HG03521 (cell line): Measurements from ENCODE around the gene THSD4.

Source experiments
- ATAC-seq: cut with Tn5 transposase; IDR thresholded peaks from one replicate; pipeline ENCODE4 v1.9.1; 2021; ENCODE audit warnings: mild to moderate bottlenecking, moderate library complexity; ENCODE audit not compliant: unreplicated experiment

The THSD4 gene

GRCh38 chr15:71597126-71597525, 481.9 kb downstream of the THSD4 start:
- no peak for ATAC-seq

DNA sequence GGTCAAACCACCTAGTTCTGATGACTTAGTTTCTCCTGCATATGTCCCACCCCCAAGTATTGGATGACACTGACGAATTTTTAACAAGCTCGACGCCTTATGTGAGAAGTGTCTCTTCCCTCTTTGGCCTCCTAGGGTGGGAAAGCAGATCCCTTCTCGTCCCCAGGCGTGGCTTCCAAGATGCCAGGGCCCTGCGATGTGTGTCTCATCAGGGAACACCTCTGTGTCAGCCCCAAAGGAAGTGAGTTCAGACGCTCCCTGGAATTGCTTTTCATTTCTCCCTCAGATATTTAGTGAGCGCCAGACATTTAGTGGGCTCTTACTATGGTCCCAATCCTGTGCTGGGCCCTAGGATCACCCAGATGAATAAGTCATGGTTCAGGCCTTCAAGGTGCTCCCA, 482.4 kb downstream of the THSD4 start:
- no peak for ATAC-seq

- ATAC-seq: no peak
Observed at GRCh38 chr15:71598741-71599140, 483.5 kb downstream of the THSD4 start.

DNA sequence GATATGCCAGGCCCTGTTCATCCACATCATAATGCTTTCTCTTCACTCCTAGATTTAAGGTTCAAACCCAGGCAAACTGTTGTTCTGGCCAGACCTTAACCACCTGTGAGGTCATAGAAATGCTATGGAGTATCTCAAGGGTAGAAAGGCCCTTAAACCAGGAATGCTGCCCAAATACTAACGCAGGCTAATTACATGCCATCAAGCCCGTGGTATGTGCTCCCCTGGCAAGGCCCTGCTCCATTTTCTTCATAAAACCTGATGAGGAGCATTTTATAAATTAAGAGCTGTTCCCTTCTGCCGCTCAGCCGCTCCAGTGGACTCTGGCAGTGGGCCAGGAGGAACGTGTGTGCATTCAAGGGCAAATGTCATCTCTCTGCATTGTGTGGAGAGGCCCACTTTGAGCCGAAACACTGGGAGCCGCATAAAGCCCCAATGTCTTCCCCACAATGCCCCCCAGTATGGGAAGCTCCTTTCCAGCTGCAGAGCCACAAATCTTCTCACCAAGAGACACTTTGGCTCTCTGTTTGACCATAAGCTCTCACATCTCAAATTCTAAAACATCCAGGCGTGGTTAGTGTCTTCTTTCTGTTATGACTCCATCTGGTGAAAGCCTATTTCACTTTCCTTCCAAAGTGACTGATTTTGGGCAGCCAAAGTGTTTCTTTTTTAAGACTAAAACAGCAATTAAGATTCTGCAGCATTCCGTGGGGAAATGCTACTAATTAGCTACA, 484.3 kb downstream of the THSD4 start:
- ATAC-seq: no peak

DNA sequence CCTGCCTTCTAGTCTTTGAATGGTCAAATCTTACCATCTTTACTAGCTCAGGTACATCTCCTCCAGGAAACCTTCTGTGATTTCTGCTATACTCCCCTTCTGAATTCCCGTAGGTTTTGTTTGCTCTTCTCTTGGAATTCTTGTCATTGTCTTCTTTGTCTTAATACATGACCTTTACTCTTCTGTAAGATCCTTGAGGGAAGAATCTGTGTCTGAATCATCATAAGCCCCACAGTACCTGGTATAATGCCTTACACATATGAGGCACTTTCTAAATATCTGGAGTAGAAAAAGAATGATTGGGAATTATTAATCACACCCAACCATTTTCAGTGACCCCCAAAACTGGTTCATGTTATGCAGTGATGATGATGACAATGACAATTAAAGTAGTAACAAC, 485.0 kb downstream of the THSD4 start:
- ATAC-seq: no peak

DNA sequence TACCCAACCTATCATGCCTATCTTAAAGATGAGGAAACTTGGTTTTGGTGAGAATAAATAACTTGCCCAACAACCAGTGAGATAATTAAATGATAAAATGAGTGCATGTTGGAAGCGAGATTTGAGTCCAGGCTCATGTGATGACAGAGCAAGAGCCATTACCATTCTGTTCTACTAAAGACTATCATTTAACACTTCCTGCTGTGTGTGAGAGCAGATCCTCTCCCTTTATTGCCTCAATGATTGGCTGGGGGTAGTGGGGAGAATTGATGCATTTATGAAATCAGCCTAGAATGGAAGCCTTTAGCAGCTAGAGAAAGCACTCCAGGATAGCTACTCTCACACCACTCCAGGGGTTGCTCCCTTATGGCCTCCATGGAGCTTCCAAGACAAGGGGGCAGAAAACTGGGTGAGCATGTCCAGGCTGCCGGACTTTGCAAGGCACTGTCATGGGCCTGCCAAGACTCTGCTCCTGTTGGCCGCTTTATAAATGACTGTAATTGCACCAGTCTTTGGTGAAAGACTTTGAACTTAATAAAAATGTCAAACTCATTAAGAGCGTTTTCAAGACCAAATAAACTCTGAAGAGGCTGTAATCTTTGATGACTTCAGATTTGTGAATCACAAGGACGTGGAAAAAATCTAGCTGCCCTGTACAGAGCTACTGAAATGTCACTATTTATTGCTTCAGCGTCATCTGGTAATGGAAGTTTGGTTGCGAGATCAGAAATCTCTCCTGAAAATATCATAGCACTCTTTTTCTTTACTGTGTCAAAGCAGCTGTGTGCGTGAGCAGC, 486.0 kb downstream of the THSD4 start:
- ATAC-seq: no peak

DNA sequence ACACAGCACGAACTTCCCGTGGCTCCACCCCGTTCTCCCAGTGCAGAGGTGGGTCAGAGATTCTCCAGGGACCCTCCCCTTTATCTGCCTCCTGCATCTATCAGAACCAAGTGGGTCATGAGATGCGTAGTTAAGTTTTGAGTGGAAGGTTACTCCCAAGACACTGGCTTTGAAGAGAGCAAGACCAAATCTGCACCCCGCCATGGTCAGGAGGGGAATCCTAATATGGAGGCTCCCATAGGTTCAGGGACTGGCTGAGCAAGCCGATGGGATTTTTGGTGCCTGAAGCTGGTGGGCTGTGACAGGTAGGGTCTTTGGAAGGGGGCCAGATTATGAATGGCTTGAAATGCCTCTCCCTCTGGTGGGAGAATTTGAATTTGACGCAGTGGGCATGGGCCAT, 488.1 kb downstream of the THSD4 start:
- no peak for ATAC-seq

- no peak for ATAC-seq
Observed at GRCh38 chr15:71607383-71607782, 492.1 kb downstream of the THSD4 start.

- ATAC-seq: no peak
Observed at GRCh38 chr15:71610728-71611552, 495.7 kb downstream of the THSD4 start.

- no peak for ATAC-seq
Observed at GRCh38 chr15:71611553-71612396, 496.5 kb downstream of the THSD4 start.

GRCh38 chr15:71612397-71612722, 497.1 kb downstream of the THSD4 start:
- no peak for ATAC-seq

DNA sequence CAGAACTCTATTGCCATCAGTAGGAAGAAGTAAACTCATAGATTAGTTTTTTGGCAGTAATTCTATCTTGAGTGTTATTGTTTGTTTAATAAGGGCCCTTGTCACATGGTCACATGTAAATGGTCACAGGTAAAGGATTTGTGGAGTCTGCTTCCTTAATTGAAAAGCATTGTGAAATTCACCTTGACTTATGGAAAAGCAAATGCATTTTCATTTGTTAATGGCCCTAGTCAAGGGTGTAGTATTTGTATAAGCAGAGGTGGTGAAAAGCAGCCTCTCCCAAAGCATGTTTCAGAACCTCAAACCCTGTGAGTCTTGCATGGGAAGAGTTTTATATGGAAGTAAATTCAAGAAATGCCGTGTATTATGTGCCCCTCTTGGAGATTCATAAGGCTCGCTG, 497.6 kb downstream of the THSD4 start:
- ATAC-seq: no peak

DNA sequence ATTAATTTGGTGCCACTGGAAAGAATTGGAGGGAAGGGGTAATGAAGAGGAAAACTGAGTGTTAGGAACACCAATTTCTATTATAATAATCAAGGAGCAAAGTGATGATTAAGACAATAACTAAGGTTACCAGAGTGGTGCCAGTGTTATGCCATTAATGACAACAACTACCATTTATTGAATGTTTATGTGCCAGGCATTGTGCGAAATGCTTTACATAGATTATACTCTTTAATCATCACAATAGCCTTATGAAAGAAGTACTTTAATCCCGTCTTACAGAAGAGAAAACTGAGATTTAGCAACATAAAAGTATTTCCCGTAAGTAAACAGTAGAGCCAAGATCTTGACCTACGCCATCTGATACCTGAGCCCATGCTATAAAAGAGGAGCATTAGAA, 507.8 kb downstream of the THSD4 start:
- ATAC-seq: no peak

DNA sequence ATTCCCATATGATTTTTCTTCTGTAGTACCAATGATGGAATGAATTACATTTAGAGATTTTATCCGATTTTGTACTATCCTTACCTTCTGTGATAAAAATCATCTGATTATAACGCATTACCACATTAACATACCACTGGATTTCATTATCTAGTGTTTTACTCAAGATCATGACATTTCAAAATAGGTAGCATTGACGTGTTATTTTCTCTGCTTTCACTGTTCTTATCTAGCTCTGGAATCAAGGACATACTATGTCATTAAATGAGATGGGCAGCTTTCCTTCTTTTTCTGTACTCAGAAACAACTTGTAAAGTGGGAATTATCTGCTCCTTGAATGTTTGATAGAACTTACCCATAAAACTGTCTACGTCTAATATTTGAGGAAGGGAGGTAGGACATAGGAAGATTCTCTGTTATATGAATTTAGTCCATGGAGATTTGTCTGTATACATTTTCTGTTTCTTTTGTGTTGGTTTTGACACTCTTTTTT, 511.4 kb downstream of the THSD4 start:
- no peak for ATAC-seq

DNA sequence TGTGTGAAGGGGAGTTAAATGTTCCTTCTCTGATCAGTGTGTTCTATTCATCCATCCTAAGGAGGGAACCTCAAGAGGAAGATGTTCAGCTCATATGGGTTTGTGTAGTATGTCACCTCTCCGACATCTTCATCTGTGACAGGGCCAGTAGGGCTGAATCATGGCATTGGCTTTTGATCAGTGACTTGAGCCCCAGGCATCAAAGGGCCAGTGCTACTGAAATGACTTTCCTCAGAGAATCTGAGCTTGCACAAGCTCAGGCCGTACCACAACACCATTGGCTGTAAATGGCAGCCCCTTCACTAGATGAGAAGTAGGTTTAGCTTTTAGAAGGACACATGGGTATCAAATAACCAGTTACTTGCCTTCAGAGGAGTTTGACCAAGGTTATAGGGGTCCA, 511.9 kb downstream of the THSD4 start:
- ATAC-seq: no peak

- ATAC-seq: no peak
Observed at GRCh38 chr15:71627604-71628003, 512.3 kb downstream of the THSD4 start.

DNA sequence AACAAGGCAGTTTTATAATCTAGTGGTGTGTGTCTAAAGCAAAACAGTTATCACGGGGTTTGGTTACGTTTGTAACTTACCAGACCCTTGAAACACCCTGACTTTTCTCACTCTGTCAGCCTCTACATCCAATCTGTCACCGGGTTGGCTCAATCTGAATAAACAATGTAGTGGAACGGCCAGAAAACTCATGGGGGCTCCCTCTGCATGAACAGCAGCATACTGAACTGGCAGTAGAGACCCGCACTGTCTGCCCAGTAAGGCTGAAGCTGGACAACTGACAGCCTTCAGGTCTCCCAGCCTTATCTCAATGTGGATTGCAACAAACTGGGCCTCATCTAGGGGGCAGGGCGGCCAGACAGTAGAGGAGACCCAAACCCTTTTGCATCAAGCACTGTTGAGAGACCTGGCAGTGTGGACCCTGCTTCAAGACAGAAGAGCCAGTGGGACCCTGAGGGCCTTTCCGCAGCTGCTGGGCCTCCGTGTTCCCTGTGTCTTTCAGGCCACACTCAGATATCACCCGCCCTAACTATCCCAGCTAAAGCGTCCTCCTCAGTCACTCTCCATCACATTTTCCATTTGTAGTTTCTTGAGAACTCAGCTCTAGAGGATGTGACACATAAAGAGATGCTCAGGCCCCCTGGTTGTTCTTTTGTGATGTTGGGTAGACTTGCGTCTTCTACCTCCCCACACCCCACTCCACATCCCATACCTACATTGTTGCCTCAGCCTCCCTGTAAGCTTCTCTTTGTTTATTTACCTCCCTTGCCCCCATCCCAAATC, 513.9 kb downstream of the THSD4 start:
- no peak for ATAC-seq

DNA sequence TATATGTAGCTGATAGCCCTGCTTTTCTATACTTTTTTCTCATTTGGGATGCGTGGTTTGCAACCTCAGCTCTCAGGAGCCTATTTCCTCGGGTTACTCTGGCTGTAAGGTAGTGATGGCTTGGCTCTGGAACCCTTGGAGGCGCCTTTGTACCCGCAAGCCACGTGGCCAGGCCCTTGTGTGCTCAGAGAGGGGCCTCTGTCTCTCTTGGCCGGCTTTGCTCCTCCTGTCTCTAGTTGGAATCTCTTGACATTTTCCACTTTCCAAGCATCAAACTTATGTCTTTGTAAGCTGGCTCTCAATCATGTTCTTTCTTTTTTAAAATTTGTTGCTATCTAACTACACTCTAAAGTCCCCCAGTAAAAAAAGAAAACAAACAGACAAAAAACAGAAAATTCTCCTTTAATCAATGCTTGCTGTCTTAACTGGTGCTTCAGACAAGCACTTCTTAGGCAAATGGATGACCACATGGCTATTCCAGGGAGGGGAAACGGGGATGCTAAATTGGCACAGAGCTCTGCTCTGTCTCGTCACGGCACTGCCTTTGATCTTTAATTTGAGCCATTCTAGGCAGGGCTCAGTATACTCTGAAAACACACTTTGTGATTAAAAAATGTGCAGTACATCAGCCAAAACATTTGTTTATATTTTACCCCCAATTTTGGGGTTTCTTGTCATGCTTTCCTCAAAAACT, 514.7 kb downstream of the THSD4 start:
- no peak for ATAC-seq

DNA sequence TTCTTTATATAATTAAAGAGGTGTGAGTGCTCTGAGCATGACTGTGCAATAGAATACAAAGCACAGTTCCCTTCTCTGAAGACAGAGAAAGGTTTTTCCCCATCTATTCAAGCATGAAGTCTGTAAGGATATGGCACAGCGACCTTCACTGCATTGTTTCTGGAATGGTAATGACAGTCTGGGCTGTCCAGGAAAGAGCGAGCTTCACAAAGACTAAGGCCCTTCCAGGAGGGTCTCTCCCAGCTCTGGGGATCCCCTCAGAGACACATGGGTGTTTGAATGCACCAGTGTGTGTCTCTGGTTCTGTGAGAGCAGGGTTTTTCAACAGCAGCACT, 515.2 kb downstream of the THSD4 start:
- no peak for ATAC-seq
